ENCODE measurements around the gene MKS1.

Gene MKS1

GRCh38 chr17:58156839-58157803, 61.9 kb downstream of the MKS1 start:
- no peak overlapping the region for H3K4me3 ChIP-seq (ENCODE audit: low read depth, low read length)
- TF ChIP-seq, protein P1, sequence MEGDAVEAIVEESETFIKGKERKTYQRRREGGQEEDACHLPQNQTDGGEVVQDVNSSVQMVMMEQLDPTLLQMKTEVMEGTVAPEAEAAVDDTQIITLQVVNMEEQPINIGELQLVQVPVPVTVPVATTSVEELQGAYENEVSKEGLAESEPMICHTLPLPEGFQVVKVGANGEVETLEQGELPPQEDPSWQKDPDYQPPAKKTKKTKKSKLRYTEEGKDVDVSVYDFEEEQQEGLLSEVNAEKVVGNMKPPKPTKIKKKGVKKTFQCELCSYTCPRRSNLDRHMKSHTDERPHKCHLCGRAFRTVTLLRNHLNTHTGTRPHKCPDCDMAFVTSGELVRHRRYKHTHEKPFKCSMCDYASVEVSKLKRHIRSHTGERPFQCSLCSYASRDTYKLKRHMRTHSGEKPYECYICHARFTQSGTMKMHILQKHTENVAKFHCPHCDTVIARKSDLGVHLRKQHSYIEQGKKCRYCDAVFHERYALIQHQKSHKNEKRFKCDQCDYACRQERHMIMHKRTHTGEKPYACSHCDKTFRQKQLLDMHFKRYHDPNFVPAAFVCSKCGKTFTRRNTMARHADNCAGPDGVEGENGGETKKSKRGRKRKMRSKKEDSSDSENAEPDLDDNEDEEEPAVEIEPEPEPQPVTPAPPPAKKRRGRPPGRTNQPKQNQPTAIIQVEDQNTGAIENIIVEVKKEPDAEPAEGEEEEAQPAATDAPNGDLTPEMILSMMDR (IDR thresholded peaks at IDR 0.05; ENCODE audit: borderline replicate concordance, insufficient read depth, low read depth, low read length), result no peak
